ENCODE measurements around the gene HS3ST2. TPM values are rescaled to one million over a fixed set of nuclear protein-coding genes. Genes with fewer than 3 reads are reported as not detected.

HS3ST2 gene
- total RNA-seq (2022), result not detected in 2 replicates
- not detected for Bru-seq, nascent RNA
- BruChase-seq, experiment 1, labeled RNA remaining after a 2-hour chase, result percentile 1 among the genes with signal in this experiment
- percentile 2 among the genes with signal in this experiment for BruChase-seq, experiment 2, labeled RNA remaining after a 6-hour chase
- long read RNA-seq, result 0 reads

DNA sequence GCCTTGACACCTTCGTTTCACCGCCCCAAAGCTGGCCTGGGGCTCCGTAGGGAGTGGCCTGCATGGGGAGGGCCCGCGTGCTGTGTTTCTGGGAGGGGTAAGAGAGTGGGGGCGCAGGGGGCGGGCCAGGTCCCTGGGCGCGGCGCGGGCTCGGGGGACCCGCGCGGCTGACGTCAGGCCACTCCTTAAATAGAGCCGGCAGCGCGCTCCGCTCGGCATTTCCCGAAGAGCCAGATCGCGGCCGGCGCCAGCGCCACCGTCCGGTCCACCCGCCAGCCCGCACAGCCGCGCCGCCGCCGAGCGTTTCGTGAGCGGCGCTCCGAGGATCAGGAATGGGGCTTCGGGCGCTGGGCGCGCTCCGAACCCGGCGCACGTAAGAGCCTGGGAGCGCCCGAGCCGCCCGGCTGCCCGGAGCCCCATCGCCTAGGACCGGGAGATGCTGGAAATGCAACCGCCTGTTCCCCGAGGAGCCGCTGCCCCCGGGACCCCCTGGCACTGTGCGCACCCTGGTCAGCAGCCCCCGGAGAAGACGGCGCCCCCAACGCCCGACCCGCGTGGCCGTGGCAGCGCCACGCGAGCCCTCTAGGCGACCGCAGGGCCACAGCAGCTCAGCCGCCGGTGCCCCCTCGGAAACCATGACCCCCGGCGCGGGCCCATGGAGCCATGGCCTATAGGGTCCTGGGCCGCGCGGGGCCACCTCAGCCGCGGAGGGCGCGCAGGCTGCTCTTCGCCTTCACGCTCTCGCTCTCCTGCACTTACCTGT is at the start of gene HS3ST2:
Gene HS3ST2, plus strand, starts transcription at position 215 of the 763 bp plus-strand sequence. Its CDS starts 449 bp downstream, at position 664.
- H3K27ac Mint-ChIP-seq (ENCODE audit: unreplicated experiment), result no peak within 1 kb of the TSS
- H3K4me3 ChIP-seq (ENCODE audit: low read depth, low read length), result no peak within 1 kb of the TSS
- H3K4me3 Mint-ChIP-seq (ENCODE audit: unreplicated experiment), result no peak within 1 kb of the TSS

DNA sequence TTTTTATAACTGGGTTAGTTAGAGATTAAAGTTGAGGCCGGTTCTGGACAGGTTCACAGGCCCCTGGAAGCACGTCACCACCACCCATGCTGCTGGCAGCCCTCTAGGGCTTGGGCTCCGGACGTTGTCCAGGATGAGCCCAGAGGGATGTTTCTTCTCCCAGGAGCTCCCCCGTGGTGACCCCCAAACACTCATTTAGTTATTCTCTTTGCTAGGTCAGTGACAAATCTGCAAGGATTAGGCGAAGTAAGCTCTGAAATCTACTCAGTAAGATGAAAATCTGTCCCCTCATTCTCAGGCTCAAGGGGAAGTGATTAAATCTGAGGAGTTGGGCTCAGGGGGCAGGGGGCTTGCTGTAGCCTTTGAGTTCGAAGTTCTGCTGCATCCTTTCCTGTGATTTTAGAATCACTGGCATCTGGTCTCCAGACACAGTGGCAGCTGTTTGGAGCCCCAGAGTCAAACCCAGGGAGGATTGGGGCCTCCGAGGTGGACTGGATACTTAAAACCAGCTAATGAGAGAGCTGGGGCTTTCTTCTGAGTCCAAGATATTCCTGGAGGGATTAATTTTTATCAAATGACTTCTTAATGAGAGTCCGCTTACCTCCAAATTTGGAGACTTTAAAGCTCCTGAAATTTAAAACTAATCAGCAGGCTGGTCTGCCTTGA is 49.2 kb upstream of the HS3ST2 start:
- Histone ChIP-seq H3K27me3 (replicated peaks; ENCODE audit: control insufficient read depth, insufficient read depth, low read length) (no peaks in the 10 kb centered on the region), H3K36me3 (ENCODE audit: control insufficient read depth, insufficient read depth, low read length) (no peaks in the 10 kb centered on the region), H3K9me3 (no peaks in the 10 kb centered on the region), H3K4me1 (no peaks in the 10 kb centered on the region), H3K4me3 (ENCODE audit: low read depth, low read length) (no peak overlapping the region)
- TF ChIP-seq, protein P1, sequence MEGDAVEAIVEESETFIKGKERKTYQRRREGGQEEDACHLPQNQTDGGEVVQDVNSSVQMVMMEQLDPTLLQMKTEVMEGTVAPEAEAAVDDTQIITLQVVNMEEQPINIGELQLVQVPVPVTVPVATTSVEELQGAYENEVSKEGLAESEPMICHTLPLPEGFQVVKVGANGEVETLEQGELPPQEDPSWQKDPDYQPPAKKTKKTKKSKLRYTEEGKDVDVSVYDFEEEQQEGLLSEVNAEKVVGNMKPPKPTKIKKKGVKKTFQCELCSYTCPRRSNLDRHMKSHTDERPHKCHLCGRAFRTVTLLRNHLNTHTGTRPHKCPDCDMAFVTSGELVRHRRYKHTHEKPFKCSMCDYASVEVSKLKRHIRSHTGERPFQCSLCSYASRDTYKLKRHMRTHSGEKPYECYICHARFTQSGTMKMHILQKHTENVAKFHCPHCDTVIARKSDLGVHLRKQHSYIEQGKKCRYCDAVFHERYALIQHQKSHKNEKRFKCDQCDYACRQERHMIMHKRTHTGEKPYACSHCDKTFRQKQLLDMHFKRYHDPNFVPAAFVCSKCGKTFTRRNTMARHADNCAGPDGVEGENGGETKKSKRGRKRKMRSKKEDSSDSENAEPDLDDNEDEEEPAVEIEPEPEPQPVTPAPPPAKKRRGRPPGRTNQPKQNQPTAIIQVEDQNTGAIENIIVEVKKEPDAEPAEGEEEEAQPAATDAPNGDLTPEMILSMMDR (IDR thresholded peaks at IDR 0.05; ENCODE audit: insufficient read depth in 1 of 2, low read depth in 1 of 2, low read length in 1 of 2, severe bottlenecking in 1 of 2, unreplicated experiment in 1 of 2), result no peak
- CTCF ChIA-PET, result no interaction called here
- Mint-ChIP-seq H3K4me1 (ENCODE audit: low read depth, unreplicated experiment) (no peaks in the 10 kb centered on the region), H3K36me3 (ENCODE audit: insufficient read depth, unreplicated experiment) (no peaks in the 10 kb centered on the region), H3K27me3 (ENCODE audit: insufficient read depth, unreplicated experiment) (peaks cover 3% of the 10 kb centered on the region), H3K27ac (ENCODE audit: unreplicated experiment) (no peak overlapping the region), H3K9me3 (ENCODE audit: unreplicated experiment) (no peaks in the 10 kb centered on the region), H3K4me3 (ENCODE audit: unreplicated experiment) (no peak overlapping the region)
- DNase-seq, result no peak
- intact Hi-C loops (cut with micrococcal nuclease; ENCODE audit: unreplicated experiment), result no loop called here
- no TSS peak for BruUV-seq (replicated peaks)
- POLR2A ChIA-PET, result no interaction called here

More for the DNA sequence above, at the start of gene HS3ST2:
- ChIA-PET POLR2A (no interaction called here), CTCF (no interaction called here)
- Histone ChIP-seq H3K4me1 (no peaks in the 10 kb centered on the region), H3K27me3 (replicated peaks; ENCODE audit: control insufficient read depth, insufficient read depth, low read length) (no peaks in the 10 kb centered on the region), H3K36me3 (ENCODE audit: control insufficient read depth, insufficient read depth, low read length) (no peaks in the 10 kb centered on the region), H3K9me3 (no peaks in the 10 kb centered on the region)
- BruUV-seq (replicated peaks), result no TSS peak
- Mint-ChIP-seq H3K27me3 (ENCODE audit: insufficient read depth, unreplicated experiment) (peaks cover 4% of the 10 kb centered on the region), H3K4me1 (ENCODE audit: low read depth, unreplicated experiment) (no peaks in the 10 kb centered on the region), H3K9me3 (ENCODE audit: unreplicated experiment) (no peaks in the 10 kb centered on the region), H3K36me3 (ENCODE audit: insufficient read depth, unreplicated experiment) (no peaks in the 10 kb centered on the region)
- intact Hi-C loops (cut with micrococcal nuclease; ENCODE audit: unreplicated experiment), result no loop called here
- TF ChIP-seq, protein P1 (IDR thresholded peaks at IDR 0.05; ENCODE audit: insufficient read depth in 1 of 2, low read depth in 1 of 2, low read length in 1 of 2, severe bottlenecking in 1 of 2, unreplicated experiment in 1 of 2), result no peak
- no peak for DNase-seq

DNA sequence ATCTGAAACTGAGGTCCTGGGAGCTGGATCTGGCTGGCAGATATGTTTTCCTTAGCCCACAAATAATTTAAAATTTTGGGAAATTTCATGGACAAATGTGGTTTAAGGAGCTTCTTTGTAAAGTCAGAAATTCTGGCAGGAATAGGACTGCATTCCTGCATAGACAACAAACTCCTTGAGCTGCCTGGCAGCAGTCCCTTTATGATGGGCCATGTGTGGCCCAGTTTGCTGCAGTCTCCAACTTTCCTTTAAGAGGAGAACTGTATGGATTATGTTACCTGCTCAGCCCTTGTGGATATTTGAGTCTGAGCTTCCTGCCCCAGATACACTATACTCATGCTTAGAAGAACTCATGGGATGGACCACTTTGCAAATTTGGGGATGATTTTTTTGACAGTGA is 48.5 kb upstream of the HS3ST2 start:
- H3K27me3 ChIP-seq (replicated peaks; ENCODE audit: control insufficient read depth, insufficient read depth, low read length), result no peaks in the 10 kb centered on the region
- TF ChIP-seq, protein P1 (IDR thresholded peaks at IDR 0.05; ENCODE audit: insufficient read depth in 1 of 2, low read depth in 1 of 2, low read length in 1 of 2, severe bottlenecking in 1 of 2, unreplicated experiment in 1 of 2), result no peak
- ChIA-PET CTCF (no interaction called here), POLR2A (no interaction called here)
- Mint-ChIP-seq H3K4me3 (ENCODE audit: unreplicated experiment) (no peak overlapping the region), H3K4me1 (ENCODE audit: low read depth, unreplicated experiment) (no peaks in the 10 kb centered on the region), H3K9me3 (ENCODE audit: unreplicated experiment) (no peaks in the 10 kb centered on the region), H3K27ac (ENCODE audit: unreplicated experiment) (no peak overlapping the region), H3K36me3 (ENCODE audit: insufficient read depth, unreplicated experiment) (no peaks in the 10 kb centered on the region), H3K27me3 (ENCODE audit: insufficient read depth, unreplicated experiment) (peaks cover 6% of the 10 kb centered on the region)
- no peak for DNase-seq
- H3K36me3 ChIP-seq (ENCODE audit: control insufficient read depth, insufficient read depth, low read length), result no peaks in the 10 kb centered on the region
- H3K9me3 ChIP-seq, result no peaks in the 10 kb centered on the region
- no TSS peak for BruUV-seq (replicated peaks)
- H3K4me1 ChIP-seq, result no peaks in the 10 kb centered on the region
- H3K4me3 ChIP-seq (ENCODE audit: low read depth, low read length), result no peak overlapping the region
- intact Hi-C loops (cut with micrococcal nuclease; ENCODE audit: unreplicated experiment), result no loop called here

Data from Caco-2 (cell line).